HepG2 (cell line): Measurements from ENCODE around the gene CX3CR1. TPM values are rescaled to one million over a fixed set of nuclear protein-coding genes. Genes with fewer than 3 reads are reported as not detected.

ENCODE experiments used
- ATAC-seq: fragments of 200-7000 bp; cut with Tn5 transposase; 3 replicates; pipeline ENCODE4 v1.9.1; 2020; ENCODE audit warnings: mild to moderate bottlenecking, moderate library complexity
- BruUV-seq: library from RNA; stranded (reverse); fragments of 400-500 nt; replicated peaks from 2 replicates; lab custom pipeline; 2021; lab: Mats Ljungman, UMichigan
- CTCF ChIA-PET: fragments of 300-600 bp; formaldehyde crosslinking; extraction: SDS; loops from one replicate; lab custom pipeline; 2021; ENCODE audit warnings: low total read pairs, inconsistent platforms, low intra/inter-chr PET ratio; lab: Yijun Ruan, JAX
- POLR2A ChIA-PET: fragments of 350-600 bp; sonication (Branson Sonifier 250); formaldehyde crosslinking; loops from one replicate; lab custom pipeline; 2020; ENCODE audit warnings: antibody characterized with exemption, inconsistent platforms; lab: Yijun Ruan, JAX
- DNase-seq: peaks from one replicate; pipeline ENCODE4 v3.0.0-alpha.2; 2015; ENCODE audit warnings: low spot score
- FAIRE-seq: peaks from 3 replicates; lab custom pipeline; 2011; peaks lifted over from hg19 to GRCh38; lab: Jason Lieb, UNC
- H2AFZ ChIP-seq: one replicate; pipeline ENCODE4 v1.6.1; 2011; ENCODE audit warnings: low read length, inconsistent platforms
- H3K27ac ChIP-seq: fragments of 300-600 bp; 3 replicates; pipeline ENCODE4 v1.8.0; 2011; ENCODE audit warnings: mixed run types, mild to moderate bottlenecking, mixed read lengths, low read length, inconsistent platforms; ENCODE audit not compliant: insufficient read depth; ENCODE audit errors: extremely low read length
- H3K27me3 ChIP-seq, 2 experiments: fragments of 200-600 bp in 1 of 2; 2 replicates in 1 of 2; 3 replicates in 1 of 2; pipeline versions ENCODE4 v1.6.0 to v1.8.0; 2011; ENCODE audit warnings: low read length in 2 of 2, mild to moderate bottlenecking in 2 of 2, moderate library complexity in 2 of 2, inconsistent platforms in 1 of 2; ENCODE audit not compliant: insufficient read depth in 2 of 2, control insufficient read depth in 1 of 2
- H3K36me3 ChIP-seq, 2 experiments: fragments of 200-600 bp in 1 of 2; replicated peaks in 1 of 2; 2 replicates in 1 of 2; 3 replicates in 1 of 2; pipeline versions ENCODE4 v1.5.1 to v1.8.0; 2011; ENCODE audit warnings: low read length in 2 of 2, inconsistent platforms in 1 of 2; ENCODE audit not compliant: insufficient read depth in 2 of 2, control insufficient read depth in 1 of 2
- H3K4me1 ChIP-seq: 2 replicates; pipeline ENCODE4 v1.5.1; 2012; ENCODE audit warnings: low read length, inconsistent platforms; ENCODE audit not compliant: insufficient read depth
- H3K4me2 ChIP-seq: 2 replicates; pipeline ENCODE4 v1.6.0; 2011; ENCODE audit warnings: low read depth, low read length, inconsistent platforms
- H3K4me3 ChIP-seq, 3 experiments: fragments of 200-600 bp in 1 of 3; sonication (generic), shearing (Covaris generic) in 1 of 3; replicated peaks in 1 of 3; 2 replicates each; pipeline ENCODE4 v1.5.1; 2011 to 2016; ENCODE audit warnings: low read length in 3 of 3, inconsistent platforms in 2 of 3, low read depth in 2 of 3, mild to moderate bottlenecking in 2 of 3, control low read depth in 1 of 3, mixed read lengths in 1 of 3; ENCODE audit not compliant: insufficient read depth in 1 of 3
- H3K79me2 ChIP-seq: one replicate; pipeline ENCODE4 v1.6.1; 2011; ENCODE audit warnings: low read length, inconsistent platforms; ENCODE audit not compliant: insufficient read depth
- H3K9ac ChIP-seq: 2 replicates; pipeline ENCODE4 v1.6.0; 2011; ENCODE audit warnings: mild to moderate bottlenecking, low read depth, low read length, inconsistent platforms; ENCODE audit not compliant: insufficient read depth
- H3K9me3 ChIP-seq: 2 replicates; pipeline ENCODE4 v1.5.1; 2012; ENCODE audit warnings: mild to moderate bottlenecking, low read length
- H4K20me1 ChIP-seq: 2 replicates; pipeline ENCODE4 v1.6.0; 2011; ENCODE audit warnings: inconsistent platforms, mild to moderate bottlenecking, low read length, moderate library complexity; ENCODE audit not compliant: insufficient read depth
- HNF4G ChIP-seq, 2 experiments: sonication (generic) in 1 of 2; formaldehyde crosslinking in 1 of 2; IDR thresholded peaks; 2 replicates each; pipeline versions ENCODE4 v1.4.0 to v1.6.1; 2011 to 2020; ENCODE audit warnings: borderline replicate concordance in 2 of 2, low read depth in 2 of 2, mild to moderate bottlenecking in 2 of 2, low read length in 1 of 2, missing genetic modification reagents in 1 of 2, moderate library complexity in 1 of 2
- NCOA5 ChIP-seq: sonication (generic); formaldehyde crosslinking; IDR thresholded peaks from 2 replicates; pipeline ENCODE4 v1.4.0; 2020; ENCODE audit warnings: missing genetic modification reagents
- POLR2G ChIP-seq: fragments of 200-400 bp; formaldehyde crosslinking; IDR thresholded peaks from 2 replicates; pipeline ENCODE4 v1.6.1; 2018; ENCODE audit warnings: mild to moderate bottlenecking, low read depth, low read length, moderate library complexity
- RELA ChIP-seq: sonication (generic); formaldehyde crosslinking; IDR thresholded peaks from 2 replicates; pipeline ENCODE4 v1.4.0; 2020; ENCODE audit warnings: missing genetic modification reagents
- SNAPC4 ChIP-seq: sonication (generic); formaldehyde crosslinking; IDR thresholded peaks from 2 replicates; pipeline ENCODE4 v1.4.0; 2020; ENCODE audit warnings: mild to moderate bottlenecking, missing genetic modification reagents
- YEATS4 ChIP-seq: sonication (generic); formaldehyde crosslinking; IDR thresholded peaks from 2 replicates; pipeline ENCODE4 v1.4.0; 2020; ENCODE audit warnings: missing genetic modification reagents, borderline replicate concordance
- ZFP90 ChIP-seq: sonication (generic); formaldehyde crosslinking; IDR thresholded peaks from 2 replicates; pipeline ENCODE4 v1.8.0; 2022; ENCODE audit warnings: missing genetic modification reagents, mild to moderate bottlenecking, inconsistent platforms, borderline replicate concordance
- ZMAT5 ChIP-seq: sonication (generic); formaldehyde crosslinking; IDR thresholded peaks from 2 replicates; pipeline ENCODE4 v1.5.0; 2020; ENCODE audit warnings: mild to moderate bottlenecking, low read depth, missing genetic modification reagents, borderline replicate concordance
- ZNF24 ChIP-seq: fragments of 450-650 bp; IDR thresholded peaks from 2 replicates; pipeline ENCODE4 v1.6.1; 2017; ENCODE audit warnings: antibody characterized with exemption, mild to moderate bottlenecking
- ZNF350 ChIP-seq: sonication (generic); formaldehyde crosslinking; IDR thresholded peaks from 2 replicates; pipeline ENCODE4 v1.4.0; 2020; ENCODE audit warnings: mild to moderate bottlenecking, low read depth, missing genetic modification reagents, borderline replicate concordance
- ZNF569 ChIP-seq: sonication (generic); formaldehyde crosslinking; IDR thresholded peaks from 2 replicates; pipeline ENCODE4 v1.5.0; 2020; ENCODE audit warnings: mild to moderate bottlenecking, missing genetic modification reagents, moderate library complexity, borderline replicate concordance
- WGBS: methylation state at CpG from one replicate; pipeline ENCODE4 v1.1.6; 2017; ENCODE audit warnings: low lambda C conversion rate; 5-methylcytosine and 5-hydroxymethylcytosine counted together
- in situ Hi-C: cut with HindIII; loops from 2 replicates; pipeline ENCODE4 v1.10.0; 2017; ENCODE audit warnings: low pct_unique_long_range_greater_than_20kb; ENCODE audit not compliant: extremely low pct_ligation_motif_present
- intact Hi-C: fragments of 100-400 bp; cut with micrococcal nuclease; formaldehyde crosslinking; loops from one replicate; pipeline ENCODE4 v1.10.0; 2022; ENCODE audit not compliant: unreplicated experiment
- polyA plus RNA-seq, 8 experiments: library from polyadenylated mRNA; depleted of rRNA in 3 of 8; stranded (reverse) in 7 of 8; unstranded in 1 of 8; fragments of >200 nt; fragmentation: Illumina TruSeq in 4 of 8; extraction: Trizol in 4 of 8; gene quantifications; 2 replicates each; pipeline versions ENCODE4 v1.2.1 to v1.2.3, GENCODE V29; 2011 to 2016; ENCODE audit warnings: low read depth in 4 of 8, missing spikeins in 1 of 8, mixed read lengths in 1 of 8; ENCODE audit not compliant: insufficient read depth in 1 of 8
- total RNA-seq, 5 experiments: library from RNA; depleted of rRNA; stranded (reverse); fragments of >200 nt; fragmentation: Illumina TruSeq; extraction: Trizol; gene quantifications; 2 replicates each; pipeline ENCODE4 v1.2.3, GENCODE V29; 2016; ENCODE audit warnings: low read depth in 1 of 5

CX3CR1 gene
- total and polyA plus RNA-seq, 2 of the 13 experiments (the other 11 are each of a cell fraction or from before 2014, with no cell fraction given) = not detected

GRCh38 chr3:39282057-39282456 is 2.2 kb upstream of the CX3CR1 start:
- ChIA-PET CTCF (no interaction called here), POLR2A (no interaction called here)
- Histone ChIP-seq H3K4me1 (peaks cover 6% of the 10 kb centered on the region; the same call in 1 of the 2 replicates), H3K36me3 (no peaks in the 10 kb centered on the region), H3K4me3 (no peak overlapping the region), H3K27ac (no peak overlapping the region), H3K79me2 (no peaks in the 10 kb centered on the region), H4K20me1 (no peaks in the 10 kb centered on the region), H3K9ac (no peak overlapping the region), H2AFZ (no peak overlapping the region), H3K4me2 (no peak overlapping the region), H3K27me3 (peaks cover 0 to 13% of the 10 kb centered on the region in 2 experiments; a peak in 4 of 5 replicates), H3K9me3 (no peaks in the 10 kb centered on the region)
- BruUV-seq = no TSS peak
- DNase-seq (no peak), ATAC-seq (no peak), FAIRE-seq (no peak)
- 33% methylated on average over 6 of the region's 6 CpGs for WGBS
- intact Hi-C loops (no loop called here), in situ Hi-C loops (no loop called here)
- TF ChIP-seq ZFP90 (CRISPR knock-in tag) (no peak), RELA (CRISPR knock-in tag) (no peak), SNAPC4 (no peak), ZNF350 (CRISPR knock-in tag) (no peak), POLR2G (no peak), ZNF24 (no peak), ZMAT5 (CRISPR knock-in tag) (no peak), HNF4G (IDR thresholded peaks at IDR 0.05; ENCODE audit: borderline replicate concordance, low read depth, low read length) (no peak), HNF4G (CRISPR knock-in tag; IDR thresholded peaks at IDR 0.05; ENCODE audit: borderline replicate concordance, low read depth) (no peak), YEATS4 (CRISPR knock-in tag) (no peak), ZNF569 (CRISPR knock-in tag) (no peak), NCOA5 (no peak)
